MM.1S (cell line): ENCODE results near the gene TUBGCP2.

Experiments used
- DNase-seq: peaks from one replicate; pipeline ENCODE4 v3.0.0-alpha.2; 2015
- H2AFZ ChIP-seq: fragments of 300-600 bp; sonication (generic); 2 replicates; pipeline ENCODE4 v1.6.0; 2016; ENCODE audit warnings: antibody characterized with exemption, low read length
- H3F3A ChIP-seq: fragments of 300-600 bp; sonication (generic); 2 replicates; pipeline ENCODE4 v1.6.1; 2016; ENCODE audit warnings: mild to moderate bottlenecking, antibody characterized with exemption, low read length, moderate library complexity, mixed read lengths; ENCODE audit not compliant: insufficient read depth
- H3K27ac ChIP-seq: fragments of 300-600 bp; sonication (generic); 2 replicates; pipeline ENCODE4 v1.5.1; 2016; ENCODE audit warnings: mild to moderate bottlenecking, low read length
- H3K27me3 ChIP-seq: fragments of 300-600 bp; sonication (generic); replicated peaks from 2 replicates; pipeline ENCODE4 v1.6.0; 2016; ENCODE audit warnings: low read length; ENCODE audit not compliant: insufficient read depth
- H3K36me3 ChIP-seq: fragments of 300-600 bp; sonication (generic); replicated peaks from 2 replicates; pipeline ENCODE4 v1.6.1; 2016; ENCODE audit warnings: mild to moderate bottlenecking, low read length, mixed read lengths; ENCODE audit not compliant: insufficient read depth
- H3K4me1 ChIP-seq: fragments of 300-600 bp; sonication (generic); 2 replicates; pipeline ENCODE4 v1.6.1; 2016; ENCODE audit warnings: low read length, mixed read lengths
- H3K4me2 ChIP-seq: fragments of 300-600 bp; sonication (generic); 2 replicates; pipeline ENCODE4 v1.6.0; 2016; ENCODE audit warnings: low read depth, low read length
- H3K4me3 ChIP-seq: fragments of 300-600 bp; sonication (generic); 2 replicates; pipeline ENCODE4 v1.5.1; 2016; ENCODE audit warnings: low read length, mixed read lengths
- H3K79me2 ChIP-seq: fragments of 300-600 bp; sonication (generic); 2 replicates; pipeline ENCODE4 v1.6.1; 2016; ENCODE audit warnings: mixed run types, low read length, mixed read lengths
- H3K9ac ChIP-seq: fragments of 300-600 bp; sonication (generic); 2 replicates; pipeline ENCODE4 v1.6.1; 2016; ENCODE audit warnings: low read length, mixed read lengths
- H3K9me2 ChIP-seq: fragments of 300-600 bp; sonication (generic); replicated peaks from 2 replicates; pipeline ENCODE4 v1.6.1; 2016; ENCODE audit warnings: mild to moderate bottlenecking, low read length, mixed read lengths; ENCODE audit not compliant: insufficient read depth
- H3K9me3 ChIP-seq: fragments of 300-600 bp; sonication (generic); replicated peaks from 2 replicates; pipeline ENCODE4 v1.6.1; 2016; ENCODE audit warnings: mild to moderate bottlenecking, low read length, mixed read lengths; ENCODE audit not compliant: insufficient read depth
- H4K20me1 ChIP-seq: fragments of 300-600 bp; sonication (generic); 2 replicates; pipeline ENCODE4 v1.6.1; 2016; ENCODE audit warnings: mild to moderate bottlenecking, low read length, moderate library complexity, mixed read lengths; ENCODE audit not compliant: insufficient read depth
- CTCF ChIP-seq: fragments of 300-600 bp; sonication (generic); IDR thresholded peaks from 2 replicates; pipeline ENCODE4 v1.5.1; 2016; ENCODE audit warnings: antibody characterized with exemption, low read length, mixed read lengths
- EZH2 ChIP-seq: fragments of 300-600 bp; sonication (generic); optimal IDR thresholded peaks from 2 replicates; pipeline ENCODE3; 2017; ENCODE audit warnings: low read depth, mild to moderate bottlenecking, antibody characterized with exemption, low read length, mixed read lengths
- EZH2phosphoT487 ChIP-seq: fragments of 300-600 bp; sonication (generic); IDR thresholded peaks from 2 replicates; pipeline ENCODE4 v1.6.1; 2018; ENCODE audit warnings: antibody characterized with exemption, low read length

Gene TUBGCP2

GRCh38 chr10:133254421-133255120 lies 54.1 kb downstream of the TUBGCP2 start:
- H3K9me3 ChIP-seq, result no peaks in the 10 kb centered on the region
- H3K79me2 ChIP-seq, result no peaks in the 10 kb centered on the region

GRCh38 chr10:133253361-133253955 lies 55.2 kb downstream of the TUBGCP2 start:
- Histone ChIP-seq H3K4me1 (no peaks in the 10 kb centered on the region; the same call in 1 of the 2 replicates), H3F3A (no peaks in the 10 kb centered on the region), H3K9ac (no peak overlapping the region), H3K4me3 (no peak overlapping the region), H3K4me2 (no peak overlapping the region), H3K79me2 (no peaks in the 10 kb centered on the region), H2AFZ (no peak overlapping the region), H4K20me1 (no peaks in the 10 kb centered on the region), H3K9me3 (no peaks in the 10 kb centered on the region), H3K9me2 (no peaks in the 10 kb centered on the region), H3K27me3 (peaks cover 82% of the 10 kb centered on the region), H3K36me3 (no peaks in the 10 kb centered on the region), H3K27ac (no peak overlapping the region)
- TF ChIP-seq EZH2, result no peak
- no peak for TF ChIP-seq CTCF
- TF ChIP-seq EZH2phosphoT487, result no peak
- DNase-seq, result no peak

More at GRCh38 chr10:133254421-133255120, 54.1 kb downstream of the TUBGCP2 start:
- Histone ChIP-seq H3K4me3 (no peak overlapping the region), H3K9me2 (no peaks in the 10 kb centered on the region), H3K27me3 (peaks cover 71% of the 10 kb centered on the region), H3K27ac (no peak overlapping the region), H3K4me2 (no peak overlapping the region), H4K20me1 (no peaks in the 10 kb centered on the region), H3K4me1 (peaks cover 11% of the 10 kb centered on the region), H3K9ac (no peak overlapping the region), H2AFZ (no peak overlapping the region), H3F3A (no peaks in the 10 kb centered on the region), H3K36me3 (no peaks in the 10 kb centered on the region)
- DNase-seq, result no peak
- TF ChIP-seq EZH2 (no peak), CTCF (no peak), EZH2phosphoT487 (no peak)

- Histone ChIP-seq H3K27ac (no peak overlapping the region), H3K27me3 (peaks cover 92% of the 10 kb centered on the region), H3K79me2 (no peaks in the 10 kb centered on the region), H3F3A (no peaks in the 10 kb centered on the region), H3K4me2 (no peak overlapping the region), H3K9me2 (no peaks in the 10 kb centered on the region), H4K20me1 (no peaks in the 10 kb centered on the region), H3K9me3 (no peaks in the 10 kb centered on the region), H3K4me3 (no peak overlapping the region), H3K36me3 (no peaks in the 10 kb centered on the region), H3K4me1 (no peaks in the 10 kb centered on the region), H2AFZ (no peak overlapping the region), H3K9ac (no peak overlapping the region)
- no peak for TF ChIP-seq CTCF
- no peak for TF ChIP-seq EZH2phosphoT487
- no peak for TF ChIP-seq EZH2
- DNase-seq, result no peak
Measured at GRCh38 chr10:133252223-133252552, 56.5 kb downstream of the TUBGCP2 start.
